ENCODE results near the gene PMFBP1.

PMFBP1 gene

DNA sequence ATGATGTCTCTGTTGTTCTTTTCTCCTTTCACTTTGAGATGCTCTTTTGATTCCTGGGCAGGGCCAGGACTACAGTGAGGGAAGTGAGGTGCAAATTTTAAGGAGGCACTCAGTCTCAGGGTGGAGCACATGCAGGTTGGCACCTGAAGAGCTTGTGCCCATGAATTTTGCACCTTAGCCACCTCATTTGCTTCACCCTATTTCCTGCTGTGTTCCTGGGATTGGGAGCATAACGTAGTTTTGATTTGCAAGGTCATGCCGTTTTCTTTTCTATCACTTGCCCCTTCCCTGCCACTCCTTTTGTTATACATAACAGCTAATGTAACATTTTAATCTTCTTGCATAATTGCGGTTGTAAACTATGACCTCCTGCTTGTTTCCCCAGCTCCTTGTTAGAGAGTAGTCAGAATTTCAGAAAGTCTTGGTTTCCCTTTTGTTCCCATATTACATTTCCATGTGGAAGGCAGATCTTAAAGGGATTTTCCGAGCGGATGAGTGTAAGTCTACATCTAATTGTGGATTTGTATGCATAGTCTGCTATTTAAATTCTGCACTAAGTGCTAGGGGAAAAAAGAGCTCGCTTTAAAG, 9.8 kb downstream of the PMFBP1 start:
- Histone ChIP-seq H3K36me3 (ENCODE audit: control insufficient read depth in 1 of 2, insufficient read depth in 2 of 2, low read length in 2 of 2) (no peaks in the 10 kb centered on the region), H3K9ac (ENCODE audit: low read length) (no peak overlapping the region), H3K79me2 (ENCODE audit: control insufficient read depth, insufficient read depth, low read length, poor library complexity) (no peaks in the 10 kb centered on the region), H4K91ac (ENCODE audit: low read depth, low read length) (no peak overlapping the region), H2BK120ac (ENCODE audit: insufficient read depth, low read length, poor library complexity) (no peak overlapping the region), H3K4me3 (ENCODE audit: low read depth, low read length) (no peak overlapping the region), H3K14ac (ENCODE audit: low read length) (no peak overlapping the region), H3K9me3 (ENCODE audit: insufficient read depth, low read depth, low read length) (peaks cover 2% of the 10 kb centered on the region), H3K27ac (ENCODE audit: low read depth, low read length) (no peak overlapping the region), H3K4ac (ENCODE audit: low read depth, low read length) (no peak overlapping the region), H3K4me1 (ENCODE audit: control insufficient read depth in 1 of 2, insufficient read depth in 2 of 2, low read length in 2 of 2) (no peaks in the 10 kb centered on the region), H3K79me1 (ENCODE audit: low read length) (no peaks in the 10 kb centered on the region), H2BK12ac (ENCODE audit: low read length) (no peak overlapping the region), H2BK5ac (ENCODE audit: low read depth, low read length, poor library complexity) (no peak overlapping the region), H4K8ac (ENCODE audit: low read depth, low read length) (no peak overlapping the region), H3K23ac (ENCODE audit: low read length) (no peak overlapping the region), H2AK5ac (ENCODE audit: low read length) (no peak overlapping the region), H3K27me3 (ENCODE audit: insufficient read depth, low read length) (no peaks in the 10 kb centered on the region), H3K18ac (ENCODE audit: low read length) (no peak overlapping the region), H3K4me2 (ENCODE audit: low read length) (no peak overlapping the region), H2AFZ (ENCODE audit: insufficient read depth, low read length, poor library complexity) (no peak overlapping the region), H4K12ac (ENCODE audit: low read depth, low read length) (no peak overlapping the region)
- WGBS (ENCODE audit: extremely low coverage, insufficient coverage, insufficient read length): no CpG with 5 or more reads among the region's 6 CpGs
- DNase-seq: no peak

DNA sequence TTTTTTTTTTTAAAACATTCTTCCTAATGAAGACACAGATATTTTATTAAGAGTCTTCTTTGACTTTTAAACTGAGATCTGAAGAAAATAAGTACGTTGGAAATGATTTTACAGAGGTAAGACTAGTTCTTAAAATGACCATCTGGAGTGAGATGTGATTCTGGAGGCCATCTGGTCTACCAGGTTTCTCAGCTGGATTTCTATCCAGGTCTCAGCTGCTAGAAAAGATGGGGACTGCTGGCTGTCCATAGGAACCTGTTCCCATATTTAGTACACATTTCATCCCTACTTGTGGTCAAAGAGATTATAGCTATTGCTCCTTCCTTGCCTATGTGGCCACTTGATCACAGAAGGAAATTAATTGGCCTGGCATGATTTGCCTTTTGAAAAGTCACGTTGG, 12.2 kb downstream of the PMFBP1 start:
- Histone ChIP-seq H3K79me2 (ENCODE audit: control insufficient read depth, insufficient read depth, low read length, poor library complexity) (no peaks in the 10 kb centered on the region), H3K27ac (ENCODE audit: low read depth, low read length) (no peak overlapping the region), H3K9me3 (ENCODE audit: insufficient read depth, low read depth, low read length) (no peaks in the 10 kb centered on the region), H3K4me1 (ENCODE audit: control insufficient read depth in 1 of 2, insufficient read depth in 2 of 2, low read length in 2 of 2) (no peaks in the 10 kb centered on the region), H4K8ac (ENCODE audit: low read depth, low read length) (no peak overlapping the region), H3K36me3 (ENCODE audit: control insufficient read depth in 1 of 2, insufficient read depth in 2 of 2, low read length in 2 of 2) (no peaks in the 10 kb centered on the region), H3K4me3 (ENCODE audit: low read depth, low read length) (no peak overlapping the region), H3K4ac (ENCODE audit: low read depth, low read length) (no peak overlapping the region), H2BK5ac (ENCODE audit: low read depth, low read length, poor library complexity) (no peak overlapping the region), H2AK5ac (ENCODE audit: low read length) (no peak overlapping the region), H3K18ac (ENCODE audit: low read length) (no peak overlapping the region), H4K12ac (ENCODE audit: low read depth, low read length) (no peak overlapping the region), H3K23ac (ENCODE audit: low read length) (no peak overlapping the region), H3K79me1 (ENCODE audit: low read length) (no peaks in the 10 kb centered on the region), H2AFZ (ENCODE audit: insufficient read depth, low read length, poor library complexity) (no peak overlapping the region), H2BK120ac (ENCODE audit: insufficient read depth, low read length, poor library complexity) (no peak overlapping the region), H4K91ac (ENCODE audit: low read depth, low read length) (no peak overlapping the region), H3K27me3 (ENCODE audit: insufficient read depth, low read length) (no peaks in the 10 kb centered on the region), H3K14ac (ENCODE audit: low read length) (no peak overlapping the region), H2BK12ac (ENCODE audit: low read length) (no peak overlapping the region), H3K9ac (ENCODE audit: low read length) (no peak overlapping the region), H3K4me2 (ENCODE audit: low read length) (no peak overlapping the region)
- DNase-seq: no peak
- no CpG with 5 or more reads among the region's 2 CpGs for WGBS (ENCODE audit: extremely low coverage, insufficient coverage, insufficient read length)

DNA sequence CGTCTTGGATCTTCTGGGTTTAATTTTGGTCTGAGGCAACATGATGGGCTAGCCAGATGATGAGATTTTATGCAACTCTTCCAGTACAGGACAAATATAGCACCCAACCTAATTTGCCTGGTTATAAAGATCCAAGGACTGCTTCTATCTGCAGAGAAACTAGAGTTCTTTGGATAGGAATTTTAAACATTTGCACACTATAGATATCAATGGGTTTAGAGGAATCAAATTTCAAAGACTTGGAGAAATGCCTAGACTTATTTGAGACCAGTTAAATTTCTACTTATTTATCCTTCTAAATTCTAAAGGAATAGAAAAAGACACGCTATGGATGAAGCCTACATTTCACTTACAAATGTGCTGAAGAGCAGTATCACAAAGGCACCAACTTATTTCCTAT, 12.6 kb downstream of the PMFBP1 start:
- Histone ChIP-seq H2BK5ac (ENCODE audit: low read depth, low read length, poor library complexity) (no peak overlapping the region), H4K12ac (ENCODE audit: low read depth, low read length) (no peak overlapping the region), H3K9ac (ENCODE audit: low read length) (no peak overlapping the region), H3K18ac (ENCODE audit: low read length) (no peak overlapping the region), H2BK12ac (ENCODE audit: low read length) (no peak overlapping the region), H4K91ac (ENCODE audit: low read depth, low read length) (no peak overlapping the region), H3K4ac (ENCODE audit: low read depth, low read length) (no peak overlapping the region), H3K14ac (ENCODE audit: low read length) (no peak overlapping the region), H3K79me1 (ENCODE audit: low read length) (no peaks in the 10 kb centered on the region), H3K27me3 (ENCODE audit: insufficient read depth, low read length) (no peaks in the 10 kb centered on the region), H3K23ac (ENCODE audit: low read length) (no peak overlapping the region), H2AFZ (ENCODE audit: insufficient read depth, low read length, poor library complexity) (no peak overlapping the region), H3K36me3 (ENCODE audit: control insufficient read depth in 1 of 2, insufficient read depth in 2 of 2, low read length in 2 of 2) (no peaks in the 10 kb centered on the region), H2AK5ac (ENCODE audit: low read length) (no peak overlapping the region), H3K79me2 (ENCODE audit: control insufficient read depth, insufficient read depth, low read length, poor library complexity) (no peaks in the 10 kb centered on the region), H4K8ac (ENCODE audit: low read depth, low read length) (no peak overlapping the region), H3K4me1 (ENCODE audit: control insufficient read depth in 1 of 2, insufficient read depth in 2 of 2, low read length in 2 of 2) (no peaks in the 10 kb centered on the region), H3K4me2 (ENCODE audit: low read length) (no peak overlapping the region), H2BK120ac (ENCODE audit: insufficient read depth, low read length, poor library complexity) (no peak overlapping the region), H3K27ac (ENCODE audit: low read depth, low read length) (no peak overlapping the region), H3K4me3 (ENCODE audit: low read depth, low read length) (no peak overlapping the region), H3K9me3 (ENCODE audit: insufficient read depth, low read depth, low read length) (no peaks in the 10 kb centered on the region)
- no CpG with 5 or more reads among the region's 2 CpGs for WGBS (ENCODE audit: extremely low coverage, insufficient coverage, insufficient read length)
- no peak for DNase-seq

DNA sequence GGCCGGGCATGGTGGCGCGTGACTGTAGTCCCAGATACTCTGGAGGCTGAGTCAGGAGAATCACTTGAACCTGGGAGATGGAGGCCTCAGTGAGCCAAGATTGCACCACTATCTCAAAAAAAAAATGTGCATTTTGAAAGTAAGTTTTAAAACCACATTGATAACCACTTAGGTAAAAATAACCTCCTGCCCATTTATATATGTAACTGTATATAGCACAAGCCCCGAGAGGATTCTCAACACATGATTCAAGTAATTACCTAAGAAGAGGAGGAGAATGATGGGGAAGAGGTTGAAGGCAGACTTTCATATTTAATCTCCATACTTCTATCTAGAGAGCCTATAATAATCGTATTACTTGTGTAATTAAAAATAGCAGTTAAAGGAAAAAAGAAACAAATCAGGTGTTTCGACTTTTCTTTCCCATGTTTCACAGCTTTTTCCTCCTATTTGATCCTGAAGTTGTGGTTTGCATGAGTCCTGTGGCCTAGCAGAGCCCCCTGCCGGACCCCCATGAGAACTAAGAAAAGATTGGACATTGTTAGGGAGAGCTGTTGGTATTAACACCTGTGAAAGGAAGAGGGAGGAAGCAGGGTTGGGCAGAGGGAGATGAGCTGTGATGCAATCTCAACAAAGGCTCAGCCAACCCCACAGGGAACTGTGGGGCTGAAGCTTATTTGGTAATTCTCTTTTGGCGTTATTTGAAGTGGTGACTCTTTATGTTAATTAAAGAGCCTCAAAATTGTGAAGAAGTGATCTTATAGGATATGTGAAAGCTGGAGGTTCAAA, 22.1 kb downstream of the PMFBP1 start:
- Histone ChIP-seq H2BK120ac (ENCODE audit: insufficient read depth, low read length, poor library complexity) (no peak overlapping the region), H3K14ac (ENCODE audit: low read length) (no peak overlapping the region), H3K18ac (ENCODE audit: low read length) (no peak overlapping the region), H3K79me2 (ENCODE audit: control insufficient read depth, insufficient read depth, low read length, poor library complexity) (no peaks in the 10 kb centered on the region), H2BK5ac (ENCODE audit: low read depth, low read length, poor library complexity) (no peak overlapping the region), H3K36me3 (ENCODE audit: control insufficient read depth in 1 of 2, insufficient read depth in 2 of 2, low read length in 2 of 2) (no peaks in the 10 kb centered on the region), H3K9ac (ENCODE audit: low read length) (no peak overlapping the region), H3K9me3 (ENCODE audit: insufficient read depth, low read depth, low read length) (no peaks in the 10 kb centered on the region), H4K12ac (ENCODE audit: low read depth, low read length) (no peak overlapping the region), H4K8ac (ENCODE audit: low read depth, low read length) (no peak overlapping the region), H3K4ac (ENCODE audit: low read depth, low read length) (no peak overlapping the region), H2AFZ (ENCODE audit: insufficient read depth, low read length, poor library complexity) (no peak overlapping the region), H3K4me3 (ENCODE audit: low read depth, low read length) (no peak overlapping the region), H3K4me1 (ENCODE audit: control insufficient read depth in 1 of 2, insufficient read depth in 2 of 2, low read length in 2 of 2) (no peaks in the 10 kb centered on the region), H3K23ac (ENCODE audit: low read length) (no peak overlapping the region), H4K91ac (ENCODE audit: low read depth, low read length) (no peak overlapping the region), H3K27ac (ENCODE audit: low read depth, low read length) (no peak overlapping the region), H3K4me2 (ENCODE audit: low read length) (no peak overlapping the region), H3K79me1 (ENCODE audit: low read length) (no peaks in the 10 kb centered on the region), H3K27me3 (ENCODE audit: insufficient read depth, low read length) (no peaks in the 10 kb centered on the region), H2BK12ac (ENCODE audit: low read length) (no peak overlapping the region), H2AK5ac (ENCODE audit: low read length) (no peak overlapping the region)
- DNase-seq: no peak
- no CpG with 5 or more reads among the region's 8 CpGs for WGBS (ENCODE audit: extremely low coverage, insufficient coverage, insufficient read length)
